ENCODE measurements around the gene AHCYL1.

The AHCYL1 gene

GRCh38 chr1:109977225-109977624 lies 7.3 kb upstream of the AHCYL1 start:
- DNase-seq = no peak

GRCh38 chr1:109977657-109978378 lies 6.7 kb upstream of the AHCYL1 start:
- DNase-seq = no peak

DNA sequence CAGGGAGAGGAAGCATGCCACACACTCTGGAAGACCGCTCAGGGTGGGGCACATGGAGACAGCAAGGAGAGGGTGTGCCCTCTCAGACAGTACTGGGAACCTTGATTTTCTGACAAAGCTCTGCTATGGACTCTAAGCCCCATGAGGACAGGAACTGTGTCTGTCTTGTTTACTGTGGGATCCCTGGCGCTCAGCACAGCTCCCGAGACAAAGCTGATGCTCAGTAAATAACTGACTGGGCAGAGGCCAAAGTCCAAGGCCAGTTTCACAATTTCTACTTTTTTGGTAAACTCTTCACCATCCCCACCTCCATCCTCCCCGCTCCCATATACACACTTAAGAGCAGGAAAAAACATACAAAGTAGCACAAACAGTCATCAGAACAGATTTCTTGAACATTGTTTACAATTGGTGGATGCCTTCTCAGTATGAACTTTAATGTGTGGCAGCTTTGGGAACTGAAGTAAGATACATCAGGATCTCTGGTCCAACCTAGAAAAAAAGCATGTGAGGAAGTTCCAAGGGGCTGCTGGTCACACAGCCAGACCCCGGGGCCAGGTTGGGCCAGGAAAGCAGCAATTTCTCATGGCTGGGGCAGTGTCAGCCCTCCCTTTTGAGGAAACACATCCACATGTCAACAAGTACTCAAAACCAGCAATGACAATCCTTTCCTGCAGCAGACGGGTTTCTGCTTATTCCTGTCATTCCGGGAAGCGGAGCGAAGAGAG lies 5.6 kb upstream of the AHCYL1 start:
- DNase-seq = no peak

- no peak for DNase-seq
Measured at GRCh38 chr1:109979489-109980091, 5.0 kb upstream of the AHCYL1 start.

- DNase-seq = peak; percentile 28
Measured at GRCh38 chr1:109980324-109981003, 4.1 kb upstream of the AHCYL1 start.

DNA sequence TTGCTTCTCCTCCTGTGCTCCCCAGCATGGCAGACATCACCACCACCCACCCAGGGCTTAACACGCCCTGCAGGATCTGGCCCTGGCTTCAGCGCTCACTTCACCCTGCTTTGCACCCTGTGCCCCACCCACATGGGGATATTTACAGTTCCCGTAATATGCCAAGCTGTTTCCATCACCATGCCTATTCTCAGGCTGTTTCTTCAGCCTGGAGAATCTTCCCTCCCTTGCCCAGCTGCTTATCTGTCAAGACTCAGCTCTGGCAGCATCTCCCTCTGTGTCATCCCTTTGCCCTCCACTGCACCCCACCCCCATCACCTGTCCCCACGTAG lies 3.6 kb upstream of the AHCYL1 start:
- DNase-seq = no peak

DNA sequence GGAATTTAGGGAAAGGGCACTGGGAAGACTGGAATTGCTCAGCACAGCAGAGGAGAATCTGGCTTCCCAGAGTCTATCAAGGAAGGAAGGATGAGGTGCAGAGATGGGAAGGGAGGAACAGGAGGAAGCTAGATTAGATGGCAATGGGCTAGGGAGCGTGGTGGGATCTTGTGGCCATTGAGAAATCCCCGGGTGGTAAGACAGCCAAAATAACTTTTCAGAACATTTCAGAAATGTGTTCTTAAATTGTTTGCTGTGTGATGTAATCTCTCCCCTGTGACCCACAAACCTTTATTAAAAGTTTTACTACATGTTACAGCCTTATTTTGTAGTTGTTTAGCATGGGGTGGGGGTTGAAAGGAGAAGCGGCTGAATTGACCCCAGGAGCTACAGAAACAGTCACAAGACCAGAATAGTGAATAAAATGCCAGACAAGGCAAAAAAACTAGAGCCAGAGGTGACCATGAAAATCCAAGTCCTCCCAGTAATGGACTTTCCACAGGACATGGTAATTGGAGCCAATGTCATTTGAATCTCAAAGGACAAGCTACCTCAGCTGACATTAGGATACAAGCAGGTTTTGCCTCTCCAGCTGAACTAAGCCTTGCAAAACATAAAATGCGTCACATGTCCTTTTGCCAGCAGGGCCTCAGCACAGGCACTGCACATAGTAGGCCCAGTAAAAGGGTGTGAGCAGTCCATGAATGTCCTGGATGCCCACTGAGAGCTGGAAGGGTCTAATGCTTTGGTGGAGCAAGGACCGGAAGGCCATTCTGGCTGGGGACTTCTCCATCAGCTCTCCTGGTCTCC lies 980 bp upstream of the AHCYL1 start:
- no peak for DNase-seq

DNA sequence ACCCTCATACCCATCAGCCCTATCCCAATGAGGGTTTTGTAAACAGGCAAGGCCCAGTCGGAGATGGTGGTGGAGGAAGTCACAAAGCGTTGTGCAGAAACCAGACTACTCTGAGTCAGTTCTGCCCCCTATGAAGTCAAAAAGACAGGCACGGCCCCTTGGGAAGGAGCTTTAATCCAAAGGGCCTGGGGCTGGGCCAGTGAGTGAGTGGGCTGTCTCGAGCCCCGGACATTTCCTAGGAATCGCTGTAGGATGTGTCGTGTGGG lies 442 bp upstream of the AHCYL1 start:
- DNase-seq = no peak

- DNase-seq = no peak
Measured at GRCh38 chr1:109985247-109986053, 885 bp downstream of the AHCYL1 start.

DNA sequence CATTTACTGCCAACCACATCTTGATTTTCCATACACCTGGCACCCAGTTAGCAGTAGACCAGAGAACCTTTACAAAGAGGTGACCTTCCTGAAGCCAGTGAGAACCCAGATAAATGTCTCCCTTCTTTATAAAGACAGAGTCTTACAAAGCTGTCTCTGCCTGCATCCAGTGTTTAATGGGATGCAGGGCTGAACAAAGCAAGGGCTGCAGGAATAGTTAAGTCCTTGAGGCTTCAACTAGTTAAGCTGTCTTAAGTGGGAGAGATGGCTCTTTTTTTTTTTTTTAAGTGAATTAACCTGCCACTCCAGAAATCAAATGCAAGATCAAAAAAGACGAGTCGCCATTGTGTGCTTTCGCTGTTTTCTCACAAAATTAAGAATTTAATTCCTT lies 1.5 kb downstream of the AHCYL1 start:
- DNase-seq = no peak

DNA sequence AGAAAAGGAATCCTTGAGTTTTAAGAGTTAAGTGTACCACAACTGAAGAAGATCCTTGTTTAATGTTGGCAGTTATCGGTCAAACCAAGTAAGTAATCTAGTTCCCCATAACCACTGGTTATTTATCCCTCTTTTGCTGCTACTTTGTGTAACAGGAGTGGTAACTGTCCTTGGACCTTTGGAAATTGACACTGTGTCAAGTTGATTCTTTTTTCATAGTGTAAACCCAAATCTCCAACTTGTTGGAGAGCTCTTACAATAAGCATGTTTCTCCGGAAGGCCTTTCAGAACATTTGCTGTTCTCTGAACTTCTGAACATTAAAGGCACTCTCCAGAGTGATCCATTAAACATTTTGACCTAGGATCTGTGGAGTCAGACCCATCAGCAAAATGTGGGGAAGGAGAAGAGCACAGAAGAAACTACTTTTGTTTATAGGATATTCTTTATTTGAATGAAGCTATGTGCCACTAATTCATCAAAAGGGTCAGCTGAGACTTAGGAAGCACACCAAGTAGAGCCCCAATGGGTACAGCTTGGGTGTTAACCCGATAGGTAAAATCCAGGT lies 3.9 kb downstream of the AHCYL1 start:
- DNase-seq = no peak

GRCh38 chr1:109989506-109990301 lies 5.1 kb downstream of the AHCYL1 start:
- no peak for DNase-seq

GRCh38 chr1:109990302-109990653 lies 5.7 kb downstream of the AHCYL1 start:
- DNase-seq = no peak

DNA sequence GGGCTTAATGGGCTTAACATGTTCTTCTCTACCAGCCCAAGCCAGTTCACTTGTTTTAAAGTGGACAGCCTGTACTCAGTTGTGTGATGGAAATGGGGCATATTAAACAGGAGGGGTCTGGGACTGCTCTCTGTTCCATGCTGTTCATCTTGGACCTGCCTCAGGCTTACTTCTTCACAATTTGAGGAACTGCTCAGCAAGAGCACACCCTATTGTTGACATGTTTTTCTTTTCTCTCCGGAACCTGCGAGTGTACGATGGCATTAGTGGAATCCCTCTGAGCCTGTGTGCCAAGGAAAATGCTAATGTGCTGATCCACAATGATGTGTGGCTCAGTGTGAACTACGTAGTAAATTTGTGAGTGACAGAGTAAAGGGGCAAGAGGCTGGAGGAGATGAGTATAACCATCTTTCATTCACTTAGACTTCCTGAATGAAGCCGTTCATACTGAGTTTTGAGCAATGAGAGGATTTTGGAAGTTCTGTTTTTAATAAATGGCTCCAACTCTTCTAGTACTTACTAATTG lies 6.9 kb downstream of the AHCYL1 start:
- DNase-seq = no peak

- DNase-seq = no peak
Measured at GRCh38 chr1:109993885-109994284, 9.3 kb downstream of the AHCYL1 start.

- DNase-seq = no peak
Measured at GRCh38 chr1:109994654-109995053, 10.1 kb downstream of the AHCYL1 start.

GRCh38 chr1:109995536-109995935 lies 11.0 kb downstream of the AHCYL1 start:
- DNase-seq = no peak

DNA sequence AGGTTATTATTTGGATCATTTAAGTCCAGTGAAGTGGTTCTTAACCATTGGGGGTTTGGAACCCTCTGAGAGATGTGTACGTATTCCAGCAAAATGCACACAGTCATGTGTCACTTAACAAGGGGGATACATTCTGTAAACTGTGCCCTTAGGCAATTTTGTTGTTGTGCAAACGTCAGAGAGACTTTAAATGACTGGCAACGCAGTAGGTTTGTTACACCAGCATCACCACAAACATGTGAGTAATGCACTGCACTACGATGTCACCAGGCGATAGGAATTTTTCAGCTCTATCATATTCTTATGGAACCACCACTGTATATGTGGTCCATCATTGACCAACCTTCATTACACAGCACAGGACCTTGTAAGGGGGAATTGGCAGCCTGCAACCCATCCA lies 11.9 kb downstream of the AHCYL1 start:
- no peak for DNase-seq

DNA sequence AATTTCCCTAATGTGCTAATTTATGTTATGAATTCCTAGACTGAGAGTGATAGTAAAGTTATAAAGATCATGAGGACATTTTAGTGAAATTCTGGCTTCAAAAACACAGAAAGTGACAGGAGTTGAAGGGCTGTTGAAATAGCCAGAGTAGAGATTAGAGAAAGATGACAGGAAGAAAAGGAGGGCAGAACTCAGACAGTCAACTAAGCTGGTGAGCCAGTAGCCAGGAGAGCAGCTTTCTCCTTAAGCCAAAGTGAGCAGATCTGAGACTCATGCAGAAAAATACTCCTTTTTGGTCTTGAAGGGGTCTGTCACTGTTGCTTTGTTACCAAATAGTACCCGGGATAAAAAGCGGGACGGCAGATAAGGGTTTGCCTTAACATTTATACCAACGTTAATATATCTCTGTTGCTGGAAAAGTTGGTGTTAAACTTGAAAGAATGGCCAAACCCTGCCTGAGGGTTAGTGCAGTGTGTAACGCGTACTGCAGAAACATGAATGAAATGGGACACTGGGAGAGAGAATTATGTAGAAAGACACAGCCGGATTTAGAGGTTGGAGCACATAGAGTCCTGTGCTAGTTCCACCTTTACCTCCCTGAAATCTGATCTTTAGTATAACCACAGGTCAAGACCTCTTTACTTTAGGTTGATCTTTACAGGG lies 12.8 kb downstream of the AHCYL1 start:
- DNase-seq = no peak

DNA sequence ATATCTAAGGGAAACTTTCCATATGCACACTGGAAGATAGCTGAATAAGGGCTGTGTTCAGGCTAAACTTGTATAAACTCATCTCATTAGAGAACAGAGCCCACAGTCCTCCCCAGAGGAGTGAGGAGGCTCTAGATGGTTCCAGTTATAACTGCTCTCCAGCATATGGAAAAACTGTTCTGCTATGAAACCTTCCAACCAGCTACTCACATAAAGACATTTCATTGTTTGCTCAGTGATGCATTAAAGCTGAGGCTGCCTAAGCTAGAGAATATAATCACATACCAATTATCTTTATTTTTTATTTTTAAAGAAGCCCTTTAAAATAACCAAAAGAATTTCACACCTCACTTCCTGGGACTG lies 13.3 kb downstream of the AHCYL1 start:
- no peak for DNase-seq

All from CD4-positive, alpha-beta T cell treated with Interleukin-21 for 1 hour (primary cell).